Natural killer cell treated with Interleukin-12 subunit alpha and Interleukin-12 subunit beta and Interleukin-15 and Interleukin-18, amount 100 ng/mL, for 72 hours (primary cell): ENCODE measurements around the gene FGGY. TPM values are rescaled to one million over a fixed set of nuclear protein-coding genes. Genes with fewer than 3 reads are reported as not detected.
A peak's percentile ranks its signal among the peaks of the same experiment; 100 is the strongest.
"Not testable (repeated sequence)": the region's sequence is repeated elsewhere in the genome, so short reads cannot be mapped to it uniquely, and the experiment has no call there.

Experiments
- ATAC-seq, 2 donors: fragments of 150-1000 bp; cut with Tn5 transposase in 1 of 2; sonication (Bioruptor Pico), chemical (Tn5 transposase) in 1 of 2; 2 replicates each; pipeline ENCODE4 v1.10.0; 2021
- DNase-seq: peaks from one replicate; pipeline ENCODE4 v3.0.0; 2022; ENCODE audit warnings: low spot score
- H3K27ac Mint-ChIP-seq, 2 donors: 1 replicate in 1 of 2; 2 replicates in 1 of 2; pipeline ENCODE4 v1.8.0; 2022; ENCODE audit warnings: mixed read lengths in 2 of 2, mild to moderate bottlenecking in 1 of 2, moderate library complexity in 1 of 2
- H3K27me3 Mint-ChIP-seq, 2 donors: 1 replicate in 1 of 2; 2 replicates in 1 of 2; pipeline ENCODE4 v1.8.0; 2022; ENCODE audit warnings: mixed read lengths in 2 of 2
- H3K36me3 Mint-ChIP-seq: one replicate; pipeline ENCODE4 v1.8.0; 2022; ENCODE audit warnings: mixed read lengths
- H3K4me1 Mint-ChIP-seq, 2 donors: 1 replicate in 1 of 2; 2 replicates in 1 of 2; pipeline ENCODE4 v1.8.0; 2022; ENCODE audit warnings: low read depth in 2 of 2, mixed read lengths in 2 of 2, mild to moderate bottlenecking in 1 of 2
- H3K4me3 Mint-ChIP-seq: one replicate; pipeline ENCODE4 v1.8.0; 2022; ENCODE audit warnings: mixed read lengths
- H3K9me3 Mint-ChIP-seq: 2 replicates; pipeline ENCODE4 v1.8.0; 2022; ENCODE audit warnings: mixed read lengths
- total RNA-seq, 2 donors: library from RNA; stranded (reverse); gene quantifications; one replicate each; pipeline ENCODE4 v1.2.3, GENCODE V29; 2022

FGGY gene
- total RNA-seq, 2 donors from 2014 or later, result 10.9 to 11.9 TPM

DNA sequence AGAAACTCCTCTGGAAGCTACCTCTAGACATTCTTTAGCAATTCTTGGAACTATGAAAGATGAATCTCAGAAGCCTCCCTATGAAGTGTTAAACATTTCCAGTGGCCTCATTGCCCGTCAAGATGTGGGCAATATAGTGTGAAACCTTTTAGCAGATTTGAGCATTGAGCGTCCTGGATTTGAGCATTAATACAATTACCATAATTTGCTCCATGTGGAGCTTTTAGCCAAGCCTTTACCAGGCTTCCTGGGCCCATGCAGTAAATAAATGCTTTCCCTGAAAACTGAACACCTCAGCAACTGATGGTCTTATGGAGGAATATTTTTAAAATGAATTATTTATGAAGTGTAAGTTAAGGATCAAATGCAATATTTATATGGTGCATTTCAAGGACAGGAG, 162.0 kb downstream of the FGGY start:
- Mint-ChIP-seq H3K4me3 (no peak overlapping the region), H3K9me3 (peaks cover 6% of the 10 kb centered on the region), H3K27ac (no peak overlapping the region), H3K4me1 (no peaks in the 10 kb centered on the region), H3K36me3 (peaks cover 7% of the 10 kb centered on the region), H3K27me3 (no peaks in the 10 kb centered on the region)
- DNase-seq (no peak), ATAC-seq (no peak)

- H3K4me1 Mint-ChIP-seq, ATAC-seq, H3K4me3 Mint-ChIP-seq, DNase-seq, H3K27ac Mint-ChIP-seq, H3K27me3 Mint-ChIP-seq: not testable (repeated sequence)
- H3K36me3 Mint-ChIP-seq, result peaks cover 14% of the 10 kb centered on the region
- H3K9me3 Mint-ChIP-seq, result peaks cover 13% of the 10 kb centered on the region
Observed at GRCh38 chr1:59462942-59463341, 166.0 kb downstream of the FGGY start.

DNA sequence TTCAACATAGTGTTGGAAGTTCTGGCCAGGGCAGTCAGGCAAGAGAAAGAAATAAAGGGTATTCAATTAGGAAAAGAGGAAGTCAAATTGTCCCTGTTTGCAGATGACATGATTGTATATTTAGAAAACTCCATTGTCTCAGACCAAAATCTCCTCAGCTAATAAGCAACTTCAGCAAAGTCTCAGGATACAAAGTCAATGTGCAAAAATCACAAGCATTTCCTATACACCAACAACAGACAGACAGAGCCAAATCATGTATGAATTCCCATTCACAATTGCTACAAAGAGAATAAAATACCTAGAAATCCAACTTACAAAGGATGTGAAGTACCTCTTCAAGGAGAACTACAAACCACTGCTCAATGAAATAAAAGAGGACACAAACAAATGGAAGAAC, 168.6 kb downstream of the FGGY start:
- ATAC-seq, result not testable (repeated sequence)

GRCh38 chr1:59468828-59469428, 172.0 kb downstream of the FGGY start:
- Mint-ChIP-seq H3K27ac (no peak overlapping the region), H3K4me3 (no peak overlapping the region), H3K36me3 (peaks cover 26% of the 10 kb centered on the region), H3K4me1 (peaks cover 6 to 7% of the 10 kb centered on the region in 2 donors), H3K27me3 (no peaks in the 10 kb centered on the region), H3K9me3 (peaks cover 10% of the 10 kb centered on the region)
- no peak for ATAC-seq
- no peak for DNase-seq

More for the DNA sequence above, 168.6 kb downstream of the FGGY start:
- not testable (repeated sequence) for H3K4me3 Mint-ChIP-seq, H3K27ac Mint-ChIP-seq, H3K27me3 Mint-ChIP-seq, DNase-seq, H3K4me1 Mint-ChIP-seq
- peaks cover 10% of the 10 kb centered on the region for H3K9me3 Mint-ChIP-seq
- H3K36me3 Mint-ChIP-seq, result peaks cover 11% of the 10 kb centered on the region

DNA sequence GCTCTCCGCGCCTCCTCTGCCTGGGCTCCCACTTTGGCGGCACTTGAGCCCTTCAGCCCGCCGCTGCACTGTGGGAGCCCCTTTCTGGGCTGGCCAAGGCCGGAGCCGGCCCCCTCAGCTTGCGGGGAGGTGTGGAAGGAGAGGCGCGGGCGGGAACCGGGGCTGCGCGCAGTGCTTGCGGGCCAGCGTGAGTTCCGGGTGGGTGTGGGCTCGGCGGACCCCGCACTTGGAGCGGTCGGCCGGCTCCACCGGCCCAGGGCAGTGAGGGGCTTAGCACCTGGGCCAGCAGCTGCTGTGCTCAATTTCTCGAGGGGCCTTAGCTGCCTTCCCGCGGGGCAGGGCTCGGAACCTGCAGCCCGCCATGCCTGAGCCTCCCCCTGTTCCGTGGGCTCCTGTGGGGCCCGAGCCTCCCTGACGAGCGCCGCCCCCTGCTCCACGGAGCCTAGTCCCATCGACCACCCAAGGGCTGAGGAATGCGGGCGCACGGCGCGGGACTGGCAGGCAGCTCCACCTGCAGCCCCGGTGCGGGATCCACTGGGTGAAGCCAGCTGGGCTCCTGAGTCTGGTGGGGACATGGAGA, 175.2 kb downstream of the FGGY start:
- not testable (repeated sequence) for H3K27me3 Mint-ChIP-seq, ATAC-seq
- H3K36me3 Mint-ChIP-seq, result peaks cover 27% of the 10 kb centered on the region

GRCh38 chr1:59473831-59474230, 176.9 kb downstream of the FGGY start:
- no peak overlapping the region for H3K27ac Mint-ChIP-seq
- no peak for DNase-seq
- no peaks in the 10 kb centered on the region for H3K27me3 Mint-ChIP-seq
- H3K36me3 Mint-ChIP-seq, result peaks cover 27% of the 10 kb centered on the region
- peaks cover 0 to 15% of the 10 kb centered on the region in 2 donors for H3K4me1 Mint-ChIP-seq
- no peak overlapping the region for H3K4me3 Mint-ChIP-seq
- no peak for ATAC-seq
- H3K9me3 Mint-ChIP-seq, result peaks cover 3% of the 10 kb centered on the region

More for the DNA sequence above, 175.2 kb downstream of the FGGY start:
- DNase-seq, H3K4me3 Mint-ChIP-seq, H3K27ac Mint-ChIP-seq, H3K9me3 Mint-ChIP-seq: not testable (repeated sequence)
- H3K4me1 Mint-ChIP-seq, result peaks cover 0 to 12% of the 10 kb centered on the region in 2 donors

- peaks cover 27% of the 10 kb centered on the region for H3K36me3 Mint-ChIP-seq
- ATAC-seq (no peak), DNase-seq (no peak)
- peaks cover 3% of the 10 kb centered on the region for H3K9me3 Mint-ChIP-seq
- no peak overlapping the region for H3K27ac Mint-ChIP-seq
- H3K4me3 Mint-ChIP-seq, result no peak overlapping the region
- no peaks in the 10 kb centered on the region for H3K27me3 Mint-ChIP-seq
- peaks cover 0 to 15% of the 10 kb centered on the region in 2 donors for H3K4me1 Mint-ChIP-seq
Observed at GRCh38 chr1:59474496-59474895, 177.6 kb downstream of the FGGY start.

DNA sequence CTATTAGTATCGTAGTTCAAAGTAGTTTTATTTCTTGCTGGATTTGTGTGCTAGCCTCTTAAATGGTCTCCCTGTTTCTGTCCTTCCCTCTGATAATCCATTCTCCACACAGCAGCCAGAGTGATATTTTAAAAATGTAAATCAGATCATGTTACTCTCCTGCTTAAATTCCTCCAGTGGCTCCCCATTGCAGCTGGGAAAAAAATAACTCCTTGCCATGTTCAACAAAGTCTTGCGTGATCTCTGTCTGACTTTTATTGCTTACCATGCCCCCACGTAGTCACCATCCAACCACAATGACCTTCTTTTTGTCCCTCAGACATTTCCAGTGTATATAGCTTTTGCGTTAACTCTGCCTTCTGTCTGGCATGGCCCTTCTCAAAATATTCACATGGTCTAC, 178.8 kb downstream of the FGGY start:
- peak overlapping the region in 1 of 2 donors; percentile 12 for H3K27ac Mint-ChIP-seq
- peak overlapping the region; percentile 6 for H3K4me3 Mint-ChIP-seq
- no peak for ATAC-seq

GRCh38 chr1:59477286-59477685, 180.4 kb downstream of the FGGY start:
- peak overlapping the region; percentile 67 for H3K4me3 Mint-ChIP-seq

More for the DNA sequence above, 178.8 kb downstream of the FGGY start:
- H3K4me1 Mint-ChIP-seq, result peaks cover 0 to 15% of the 10 kb centered on the region in 2 donors
- peaks cover 22% of the 10 kb centered on the region for H3K36me3 Mint-ChIP-seq
- no peaks in the 10 kb centered on the region for H3K9me3 Mint-ChIP-seq
- no peaks in the 10 kb centered on the region for H3K27me3 Mint-ChIP-seq
- DNase-seq, result no peak

DNA sequence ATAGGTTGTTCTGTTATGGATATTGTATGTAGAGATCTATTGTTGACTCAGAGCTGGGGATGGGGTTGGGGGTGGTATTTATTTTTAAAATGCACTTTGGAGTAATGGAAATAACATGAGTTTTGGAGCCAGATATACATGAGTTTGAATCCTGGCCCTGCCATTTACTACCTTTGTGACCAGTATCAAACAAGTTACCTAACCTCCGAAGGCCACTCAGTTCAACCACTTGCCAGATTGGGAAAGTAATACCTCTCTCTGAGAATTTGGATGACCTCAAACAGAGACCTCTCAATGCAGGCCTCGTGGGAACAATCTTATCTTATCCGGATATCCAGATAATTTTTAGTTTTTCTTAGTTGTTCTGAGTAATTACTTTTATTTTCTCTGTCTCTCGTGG, 181.0 kb downstream of the FGGY start:
- DNase-seq (no peak), ATAC-seq (no peak)
- no peaks in the 10 kb centered on the region for H3K27me3 Mint-ChIP-seq
- no peaks in the 10 kb centered on the region for H3K9me3 Mint-ChIP-seq
- H3K36me3 Mint-ChIP-seq, result peaks cover 12% of the 10 kb centered on the region
- peak overlapping the region; percentile 67 for H3K4me3 Mint-ChIP-seq
- peaks cover 0 to 15% of the 10 kb centered on the region in 2 donors for H3K4me1 Mint-ChIP-seq
- no peak overlapping the region for H3K27ac Mint-ChIP-seq

More at GRCh38 chr1:59477286-59477685, 180.4 kb downstream of the FGGY start:
- peak; percentile 81 to 95 for ATAC-seq
- H3K27ac Mint-ChIP-seq, result no peak overlapping the region
- peaks cover 15% of the 10 kb centered on the region for H3K36me3 Mint-ChIP-seq
- H3K27me3 Mint-ChIP-seq, result no peaks in the 10 kb centered on the region
- H3K4me1 Mint-ChIP-seq, result peaks cover 0 to 15% of the 10 kb centered on the region in 2 donors
- no peak for DNase-seq
- H3K9me3 Mint-ChIP-seq, result no peaks in the 10 kb centered on the region

GRCh38 chr1:59478822-59479221, 181.9 kb downstream of the FGGY start:
- no peak overlapping the region for H3K4me3 Mint-ChIP-seq
- peaks cover 8% of the 10 kb centered on the region for H3K36me3 Mint-ChIP-seq
- DNase-seq (no peak), ATAC-seq (no peak)
- H3K27me3 Mint-ChIP-seq, result no peaks in the 10 kb centered on the region
- H3K9me3 Mint-ChIP-seq, result no peaks in the 10 kb centered on the region
- no peak overlapping the region for H3K27ac Mint-ChIP-seq
- H3K4me1 Mint-ChIP-seq, result peaks cover 0 to 15% of the 10 kb centered on the region in 2 donors

DNA sequence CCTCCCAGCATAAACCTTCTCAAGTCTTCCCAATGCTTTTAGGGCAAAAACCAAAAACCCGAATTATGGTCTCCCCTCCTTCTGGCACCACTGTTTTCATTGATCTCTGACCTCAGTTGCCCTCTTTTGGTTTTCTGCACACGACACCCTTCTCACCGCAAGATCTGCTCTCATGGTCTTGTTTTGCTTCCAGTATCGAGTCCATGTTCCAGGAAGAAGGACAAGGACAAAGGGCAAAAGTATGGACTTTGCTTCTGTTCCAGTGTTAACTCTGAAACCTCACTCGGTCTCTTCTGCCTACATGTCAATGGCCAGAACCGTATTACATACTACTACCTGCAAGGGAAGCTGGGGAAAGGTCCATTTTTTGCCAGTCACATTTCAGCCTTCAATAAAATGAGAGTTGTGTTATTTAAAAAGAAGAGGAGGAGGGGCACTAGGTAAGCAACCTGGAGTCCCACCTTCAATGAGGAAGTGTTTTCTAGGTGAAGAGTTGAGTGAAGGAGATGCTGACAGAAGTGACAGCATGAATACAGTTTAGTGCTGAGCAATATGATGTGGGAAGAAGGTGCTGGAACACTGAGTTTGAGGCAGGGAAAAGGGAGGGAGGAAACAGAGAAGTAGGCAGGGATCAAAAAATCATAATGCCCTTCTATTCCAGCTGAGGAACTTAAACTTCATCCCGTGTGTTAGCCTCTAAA, 183.4 kb downstream of the FGGY start:
- no peak for ATAC-seq
- no peaks in the 10 kb centered on the region for H3K9me3 Mint-ChIP-seq
- H3K4me1 Mint-ChIP-seq, result peaks cover 0 to 21% of the 10 kb centered on the region in 2 donors
- no peak overlapping the region for H3K4me3 Mint-ChIP-seq
- no peak for DNase-seq
- H3K36me3 Mint-ChIP-seq, result peaks cover 8% of the 10 kb centered on the region
- H3K27me3 Mint-ChIP-seq, result no peaks in the 10 kb centered on the region
- H3K27ac Mint-ChIP-seq, result no peak overlapping the region

GRCh38 chr1:59481881-59482505, 185.1 kb downstream of the FGGY start:
- DNase-seq (no peak), ATAC-seq (no peak)
- Mint-ChIP-seq H3K4me1 (peaks cover 0 to 11% of the 10 kb centered on the region in 2 donors), H3K27me3 (no peaks in the 10 kb centered on the region), H3K9me3 (no peaks in the 10 kb centered on the region), H3K36me3 (no peaks in the 10 kb centered on the region), H3K4me3 (no peak overlapping the region), H3K27ac (no peak overlapping the region)

GRCh38 chr1:59482986-59483385, 186.1 kb downstream of the FGGY start:
- DNase-seq (no peak), ATAC-seq (no peak)
- Mint-ChIP-seq H3K4me3 (no peak overlapping the region), H3K36me3 (no peaks in the 10 kb centered on the region), H3K27me3 (no peaks in the 10 kb centered on the region), H3K9me3 (no peaks in the 10 kb centered on the region), H3K4me1 (peaks cover 0 to 12% of the 10 kb centered on the region in 2 donors), H3K27ac (no peak overlapping the region)
